A673 (cell line): ENCODE data around the gene DMD. TPM values are rescaled to one million over a fixed set of nuclear protein-coding genes. Genes with fewer than 3 reads are reported as not detected.

ENCODE experiments used
- BruUV-seq: library from RNA; stranded (reverse); fragments of 400-500 nt; replicated peaks from 2 replicates; lab custom pipeline; 2021; lab: Mats Ljungman, UMichigan
- CTCF ChIA-PET: fragments of 300-600 bp; sonication (Branson Sonifier 250); formaldehyde crosslinking; loops from one replicate; lab custom pipeline; 2022; ENCODE audit warnings: antibody characterized with exemption; lab: Charles Lee
- POLR2A ChIA-PET: fragments of 300-600 bp; sonication (Branson Sonifier 250); formaldehyde crosslinking; loops from one replicate; lab custom pipeline; 2022; ENCODE audit warnings: antibody characterized with exemption; ENCODE audit not compliant: low non-redundant PET; lab: Charles Lee
- DNase-seq: peaks from one replicate; pipeline ENCODE4 v3.0.0-alpha.2; 2015; ENCODE audit warnings: low spot score
- H3K27ac ChIP-seq: fragments of 200-600 bp; sonication (generic); 2 replicates; pipeline ENCODE4 v1.5.1; 2016; ENCODE audit warnings: mixed run types, low read depth, mild to moderate bottlenecking, mixed read lengths, antibody characterized with exemption, low read length; ENCODE audit not compliant: poor library complexity, severe bottlenecking
- H3K27me3 ChIP-seq: fragments of 200-600 bp; sonication (generic); replicated peaks from 2 replicates; pipeline ENCODE4 v1.6.1; 2017; ENCODE audit warnings: mixed run types, low read depth, mild to moderate bottlenecking, mixed read lengths, antibody characterized with exemption, low read length; ENCODE audit not compliant: insufficient read depth, poor library complexity
- H3K36me3 ChIP-seq: fragments of 200-600 bp; sonication (generic); 2 replicates; pipeline ENCODE4 v1.6.1; 2016; ENCODE audit warnings: mixed run types, mild to moderate bottlenecking, mixed read lengths, antibody characterized with exemption, low read length; ENCODE audit not compliant: insufficient read depth, poor library complexity, severe bottlenecking
- H3K4me1 ChIP-seq: fragments of 200-600 bp; sonication (generic); 2 replicates; pipeline ENCODE4 v1.6.1; 2017; ENCODE audit warnings: mixed run types, mild to moderate bottlenecking, mixed read lengths, antibody characterized with exemption, low read length; ENCODE audit not compliant: insufficient read depth, poor library complexity, severe bottlenecking
- H3K4me3 ChIP-seq: fragments of 200-600 bp; sonication (generic); 2 replicates; pipeline ENCODE4 v1.5.1; 2016; ENCODE audit warnings: low read depth, mixed run types, mild to moderate bottlenecking, mixed read lengths, low read length; ENCODE audit not compliant: poor library complexity, severe bottlenecking
- H3K9me3 ChIP-seq: fragments of 200-600 bp; sonication (generic); 2 replicates; pipeline ENCODE4 v1.6.1; 2016; ENCODE audit warnings: mixed run types, low read depth, mild to moderate bottlenecking, mixed read lengths, antibody characterized with exemption, low read length; ENCODE audit not compliant: poor library complexity, severe bottlenecking
- CTCF ChIP-seq: fragments of 300-800, 200-600 bp; sonication (generic); conservative IDR thresholded peaks from 2 replicates; pipeline ENCODE4 v1.5.1; 2017; ENCODE audit warnings: low read depth, mild to moderate bottlenecking, antibody characterized with exemption, low read length, moderate library complexity, mixed read lengths
- EZH2 ChIP-seq: fragments of 200-600 bp; sonication (generic); IDR thresholded peaks from 2 replicates; pipeline ENCODE4 v1.6.1; 2017; ENCODE audit warnings: borderline replicate concordance, low read depth, mild to moderate bottlenecking, mixed read lengths, antibody characterized with exemption, low read length; ENCODE audit not compliant: poor library complexity, severe bottlenecking
- intact Hi-C: fragments of 100-400 bp; cut with micrococcal nuclease; formaldehyde crosslinking; loops from one replicate; pipeline ENCODE4 v1.10.0; 2022; ENCODE audit not compliant: unreplicated experiment
- total RNA-seq: library from RNA; stranded (reverse); gene quantifications from 2 replicates; pipeline ENCODE4 v1.2.3, GENCODE V29; 2021

The DMD gene
- total RNA-seq, 1 experiment from 2014 or later: 5.4 TPM

- intact Hi-C loops: no loop called here
- POLR2A ChIA-PET: no interaction called here
- no peak for TF ChIP-seq EZH2
- no peak for TF ChIP-seq CTCF
- Histone ChIP-seq H3K4me1 (no peaks in the 10 kb centered on the region), H3K36me3 (no peaks in the 10 kb centered on the region), H3K27me3 (no peaks in the 10 kb centered on the region), H3K9me3 (no peaks in the 10 kb centered on the region), H3K4me3 (no peak overlapping the region), H3K27ac (no peak overlapping the region)
- no TSS peak for BruUV-seq
- DNase-seq: no peak
- CTCF ChIA-PET: no interaction called here
Measured at GRCh38 chrX:31092970-31093638, 2118.2 kb downstream of the DMD start.

GRCh38 chrX:31092476-31092875 is 2118.9 kb downstream of the DMD start:
- H3K4me3 ChIP-seq: no peak overlapping the region
- TF ChIP-seq EZH2 (no peak), CTCF (no peak)
- POLR2A ChIA-PET: no interaction called here
- intact Hi-C loops: no loop called here
- H3K36me3 ChIP-seq: no peaks in the 10 kb centered on the region
- no peak for DNase-seq
- CTCF ChIA-PET: no interaction called here
- BruUV-seq: no TSS peak
- H3K27ac ChIP-seq: no peak overlapping the region
- no peaks in the 10 kb centered on the region for H3K27me3 ChIP-seq
- H3K4me1 ChIP-seq: no peaks in the 10 kb centered on the region
- no peaks in the 10 kb centered on the region for H3K9me3 ChIP-seq

GRCh38 chrX:31091819-31092218 is 2119.5 kb downstream of the DMD start:
- DNase-seq: no peak
- no peak overlapping the region for H3K4me3 ChIP-seq
- no peak for TF ChIP-seq CTCF
- TF ChIP-seq EZH2: no peak
- intact Hi-C loops: no loop called here
- H3K4me1 ChIP-seq: no peaks in the 10 kb centered on the region
- no peaks in the 10 kb centered on the region for H3K9me3 ChIP-seq
- no peaks in the 10 kb centered on the region for H3K36me3 ChIP-seq
- POLR2A ChIA-PET: no interaction called here
- CTCF ChIA-PET: no interaction called here
- no TSS peak for BruUV-seq
- no peaks in the 10 kb centered on the region for H3K27me3 ChIP-seq
- no peak overlapping the region for H3K27ac ChIP-seq
